Myometrial cell (primary cell): ENCODE measurements around the gene ATP13A4. TPM values are rescaled to one million over a fixed set of nuclear protein-coding genes. Genes with fewer than 3 reads are reported as not detected.

Experiments used
- total RNA-seq: library from RNA; depleted of rRNA; stranded (reverse); fragments of >200 nt; gene quantifications from 2 replicates; pipeline ENCODE4 v1.2.3, GENCODE V29; 2015

ATP13A4 gene
- total RNA-seq = not detected in 2 replicates

GRCh38 chr3:193554811-193555210 lies at the start of gene ATP13A4:
TSS of gene ATP13A4 (minus strand) at chr3:193554895. CDS start at chr3:193554799, 96 bp downstream.

GRCh38 chr3:193592841-193593667 lies 38.4 kb upstream of the ATP13A4 start, which contains the start of gene OPA1:
TSS of gene OPA1 (plus strand) at chr3:193593208. CDS start at chr3:193593378, 170 bp downstream.

GRCh38 chr3:193378706-193379105 lies 176.0 kb downstream of the ATP13A4 start, which contains the start of gene ATP13A5:
TSS of gene ATP13A5 (minus strand) at chr3:193378753. CDS start at chr3:193378725, 28 bp downstream.

Other genes starting within 250 kb of the ATP13A4 start
- gene ATP13A5, start 176.1 kb downstream of the ATP13A4 start, total RNA-seq = not detected in 2 replicates
- 41.2 and 62.0 TPM in 2 replicates for gene OPA1, start 38.3 kb upstream of the ATP13A4 start, total RNA-seq